ENCODE results near the gene TSPAN5. TPM values are rescaled to one million over a fixed set of nuclear protein-coding genes. Genes with fewer than 3 reads are reported as not detected.
"Not testable (repeated sequence)": the region's sequence is repeated elsewhere in the genome, so short reads cannot be mapped to it uniquely, and the experiment has no call there.

TSPAN5 gene
- total RNA-seq, 2 donors from 2014 or later = 22.1 to 24.9 TPM

- no peak for ATAC-seq
- Mint-ChIP-seq H3K4me1 (ENCODE audit: low read depth in 2 of 2) (peaks cover 13 to 14% of the 10 kb centered on the region in 2 donors), H3K27me3 (no peaks in the 10 kb centered on the region), H3K9me3 (peaks cover 2% of the 10 kb centered on the region), H3K27ac (peak overlapping the region in 1 of 2 donors; percentile 65), H3K4me3 (no peak overlapping the region), H3K36me3 (peaks cover 3% of the 10 kb centered on the region)
- DNase-seq (ENCODE audit: low spot score) = no peak
Observed at GRCh38 chr4:98496152-98496845, 162.1 kb downstream of the TSPAN5 start.

DNA sequence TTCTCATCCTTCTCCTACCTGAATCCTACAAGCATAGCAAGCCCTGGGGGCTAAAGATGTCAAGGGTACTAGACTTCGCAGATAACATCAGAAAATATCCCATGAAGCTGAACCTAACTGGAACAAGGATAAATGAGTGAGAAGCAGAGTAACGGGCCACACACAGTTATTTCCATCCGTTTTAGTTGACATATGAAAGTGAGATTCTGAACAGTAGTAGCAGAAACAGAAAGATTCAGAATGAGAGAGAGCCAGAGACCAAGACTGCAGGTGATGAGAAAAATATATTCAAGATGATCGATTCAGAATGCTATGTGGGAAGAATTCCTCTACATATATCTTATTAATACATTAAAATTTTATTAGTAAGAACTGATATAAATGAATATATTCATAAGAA, 165.1 kb downstream of the TSPAN5 start:
- ATAC-seq (peak in 1 of 2 donors; percentile 66), DNase-seq (ENCODE audit: low spot score) (no peak)
- Mint-ChIP-seq H3K4me1 (ENCODE audit: low read depth in 2 of 2) (peaks cover 11 to 13% of the 10 kb centered on the region in 2 donors), H3K27ac (no peak overlapping the region), H3K27me3 (no peaks in the 10 kb centered on the region), H3K36me3 (no peaks in the 10 kb centered on the region), H3K4me3 (no peak overlapping the region), H3K9me3 (no peaks in the 10 kb centered on the region)

GRCh38 chr4:98491899-98492559, 166.4 kb downstream of the TSPAN5 start:
- Mint-ChIP-seq H3K36me3 (no peaks in the 10 kb centered on the region), H3K9me3 (no peaks in the 10 kb centered on the region), H3K27ac (peak overlapping the region in 1 of 2 donors; percentile 57), H3K4me1 (ENCODE audit: low read depth in 2 of 2) (peaks cover 6 to 12% of the 10 kb centered on the region in 2 donors), H3K27me3 (no peaks in the 10 kb centered on the region), H3K4me3 (no peak overlapping the region)
- ATAC-seq = no peak
- DNase-seq (ENCODE audit: low spot score) = no peak

DNA sequence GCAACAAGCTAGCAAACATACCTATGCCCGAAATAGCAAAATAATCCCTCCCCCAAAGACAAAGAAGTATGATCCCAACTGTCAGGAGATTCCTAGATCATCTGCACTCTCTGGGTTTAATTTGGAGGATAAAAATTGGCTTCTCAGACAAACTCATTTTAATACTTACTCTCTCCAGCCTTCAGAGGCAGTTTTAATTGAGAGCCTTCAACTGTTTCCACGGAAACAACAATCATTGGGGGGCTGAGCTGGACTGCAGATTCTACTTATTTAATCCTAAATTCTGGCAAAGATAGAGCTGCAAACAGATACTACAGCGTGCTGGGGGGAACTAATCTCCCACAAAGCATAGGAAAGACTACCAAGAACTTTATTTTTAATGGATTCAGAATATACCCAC, 168.2 kb downstream of the TSPAN5 start:
- peaks cover 12 to 22% of the 10 kb centered on the region in 2 donors for H3K4me1 Mint-ChIP-seq (ENCODE audit: low read depth in 2 of 2)
- peaks cover 2% of the 10 kb centered on the region for H3K36me3 Mint-ChIP-seq
- no peak overlapping the region for H3K27ac Mint-ChIP-seq
- ATAC-seq = no peak
- H3K9me3 Mint-ChIP-seq = no peaks in the 10 kb centered on the region
- no peak for DNase-seq (ENCODE audit: low spot score)
- H3K27me3 Mint-ChIP-seq = no peaks in the 10 kb centered on the region
- H3K4me3 Mint-ChIP-seq = no peak overlapping the region

- Mint-ChIP-seq H3K4me1 (ENCODE audit: low read depth in 2 of 2) (peaks cover 34 to 36% of the 10 kb centered on the region in 2 donors), H3K27me3 (no peaks in the 10 kb centered on the region), H3K9me3 (no peaks in the 10 kb centered on the region), H3K36me3 (peaks cover 6% of the 10 kb centered on the region), H3K4me3 (peak overlapping the region; percentile 40), H3K27ac (peak overlapping the region; percentile 36 to 82)
- no peak for DNase-seq (ENCODE audit: low spot score)
- no peak for ATAC-seq
Observed at GRCh38 chr4:98485816-98486345, 172.5 kb downstream of the TSPAN5 start.

DNA sequence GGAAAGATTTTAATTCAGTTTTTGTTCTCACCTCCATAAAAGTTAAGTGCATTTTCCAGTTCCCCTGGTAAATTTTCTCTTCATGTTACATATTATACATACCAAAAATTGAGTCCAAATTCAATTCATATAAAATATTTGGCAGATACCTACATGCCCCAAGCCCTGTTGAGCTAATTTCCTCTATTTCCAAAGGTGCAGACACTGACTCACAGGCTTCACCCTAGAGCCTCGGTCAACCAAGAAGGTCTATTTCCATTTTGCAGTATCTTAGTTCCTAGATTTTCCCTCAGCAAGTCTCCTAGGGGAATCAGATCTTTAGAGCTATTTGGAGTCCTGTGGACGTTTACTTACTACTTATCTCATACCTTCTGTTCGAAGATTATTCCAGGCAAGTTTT, 174.4 kb downstream of the TSPAN5 start:
- no peak for ATAC-seq
- Mint-ChIP-seq H3K27me3 (no peaks in the 10 kb centered on the region), H3K9me3 (no peaks in the 10 kb centered on the region), H3K36me3 (peaks cover 10% of the 10 kb centered on the region), H3K4me1 (ENCODE audit: low read depth in 2 of 2) (peaks cover 41 to 51% of the 10 kb centered on the region in 2 donors), H3K27ac (peak overlapping the region; percentile 89 to 94), H3K4me3 (peak overlapping the region; percentile 75)
- no peak for DNase-seq (ENCODE audit: low spot score)

- peaks cover 10% of the 10 kb centered on the region for H3K36me3 Mint-ChIP-seq
- DNase-seq (ENCODE audit: low spot score) = no peak
- H3K27me3 Mint-ChIP-seq = no peaks in the 10 kb centered on the region
- peak overlapping the region; percentile 89 to 94 for H3K27ac Mint-ChIP-seq
- peaks cover 44 to 56% of the 10 kb centered on the region in 2 donors for H3K4me1 Mint-ChIP-seq (ENCODE audit: low read depth in 2 of 2)
- peak overlapping the region; percentile 75 for H3K4me3 Mint-ChIP-seq
- peak; percentile 87 to 89 for ATAC-seq
- H3K9me3 Mint-ChIP-seq = no peaks in the 10 kb centered on the region
Observed at GRCh38 chr4:98482847-98483806, 175.3 kb downstream of the TSPAN5 start.

- peak overlapping the region; percentile 89 to 94 for H3K27ac Mint-ChIP-seq
- H3K4me1 Mint-ChIP-seq (ENCODE audit: low read depth in 2 of 2) = peaks cover 46 to 56% of the 10 kb centered on the region in 2 donors
- no peaks in the 10 kb centered on the region for H3K9me3 Mint-ChIP-seq
- no peak for DNase-seq (ENCODE audit: low spot score)
- peak overlapping the region; percentile 75 for H3K4me3 Mint-ChIP-seq
- no peaks in the 10 kb centered on the region for H3K27me3 Mint-ChIP-seq
- H3K36me3 Mint-ChIP-seq = peaks cover 10% of the 10 kb centered on the region
- no peak for ATAC-seq
Observed at GRCh38 chr4:98482503-98482846, 175.9 kb downstream of the TSPAN5 start.

DNA sequence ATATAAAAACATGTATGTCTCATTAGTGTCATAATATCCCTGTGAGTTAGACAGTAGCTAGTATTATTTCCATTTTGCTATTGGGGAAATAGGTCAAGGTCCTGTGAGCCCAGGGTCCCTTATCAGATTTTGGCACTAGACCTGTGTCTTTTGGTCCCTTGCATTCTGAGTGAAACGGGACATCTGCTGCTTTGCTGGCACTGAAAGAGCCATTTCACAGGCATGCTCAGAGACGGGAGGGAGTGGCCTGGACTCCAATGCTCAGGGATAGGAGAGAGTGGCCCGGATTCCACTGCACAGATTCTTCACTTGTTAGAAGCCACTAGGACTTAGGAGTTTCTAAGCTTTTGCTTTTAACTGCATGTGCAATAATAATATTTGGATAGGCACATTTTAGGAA, 177.2 kb downstream of the TSPAN5 start:
- Mint-ChIP-seq H3K9me3 (no peaks in the 10 kb centered on the region), H3K27ac (peak overlapping the region; percentile 89 to 94), H3K36me3 (peaks cover 10% of the 10 kb centered on the region), H3K4me1 (ENCODE audit: low read depth in 2 of 2) (peaks cover 40 to 48% of the 10 kb centered on the region in 2 donors), H3K27me3 (no peaks in the 10 kb centered on the region), H3K4me3 (peak overlapping the region; percentile 5)
- DNase-seq (ENCODE audit: low spot score) = no peak
- no peak for ATAC-seq

DNA sequence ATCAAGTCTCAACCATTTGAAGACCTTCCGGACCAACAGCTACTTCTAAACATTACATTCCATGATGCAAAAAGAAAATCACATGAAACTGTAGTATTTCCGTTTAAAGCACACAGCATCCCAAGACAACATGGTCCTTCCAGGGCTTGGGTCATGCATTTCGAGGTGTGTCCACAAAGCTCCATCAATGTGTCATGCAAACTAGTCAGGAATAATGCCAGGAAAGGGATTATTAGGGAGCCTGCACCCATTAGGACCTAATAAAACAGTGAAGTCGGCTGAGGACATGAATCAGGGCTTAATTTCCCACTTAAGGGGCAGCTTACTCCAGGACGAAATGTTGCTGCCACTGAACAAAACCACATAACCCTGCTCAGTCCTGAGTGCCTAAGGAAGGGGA, 177.9 kb downstream of the TSPAN5 start:
- H3K27me3 Mint-ChIP-seq = no peaks in the 10 kb centered on the region
- no peaks in the 10 kb centered on the region for H3K9me3 Mint-ChIP-seq
- H3K27ac Mint-ChIP-seq = peak overlapping the region in 1 of 2 donors; percentile 76
- no peak for ATAC-seq
- peaks cover 10% of the 10 kb centered on the region for H3K36me3 Mint-ChIP-seq
- no peak overlapping the region for H3K4me3 Mint-ChIP-seq
- peaks cover 40 to 48% of the 10 kb centered on the region in 2 donors for H3K4me1 Mint-ChIP-seq (ENCODE audit: low read depth in 2 of 2)
- DNase-seq (ENCODE audit: low spot score) = no peak

GRCh38 chr4:98479590-98479989, 178.8 kb downstream of the TSPAN5 start:
- H3K9me3 Mint-ChIP-seq; ATAC-seq; DNase-seq (ENCODE audit: low spot score); H3K27me3 Mint-ChIP-seq: not testable (repeated sequence)
- H3K27ac Mint-ChIP-seq = peak overlapping the region; percentile 71 to 76
- peak overlapping the region; percentile 60 for H3K4me3 Mint-ChIP-seq
- H3K4me1 Mint-ChIP-seq (ENCODE audit: low read depth in 2 of 2) = peaks cover 40 to 46% of the 10 kb centered on the region in 2 donors
- H3K36me3 Mint-ChIP-seq = peaks cover 11% of the 10 kb centered on the region

DNA sequence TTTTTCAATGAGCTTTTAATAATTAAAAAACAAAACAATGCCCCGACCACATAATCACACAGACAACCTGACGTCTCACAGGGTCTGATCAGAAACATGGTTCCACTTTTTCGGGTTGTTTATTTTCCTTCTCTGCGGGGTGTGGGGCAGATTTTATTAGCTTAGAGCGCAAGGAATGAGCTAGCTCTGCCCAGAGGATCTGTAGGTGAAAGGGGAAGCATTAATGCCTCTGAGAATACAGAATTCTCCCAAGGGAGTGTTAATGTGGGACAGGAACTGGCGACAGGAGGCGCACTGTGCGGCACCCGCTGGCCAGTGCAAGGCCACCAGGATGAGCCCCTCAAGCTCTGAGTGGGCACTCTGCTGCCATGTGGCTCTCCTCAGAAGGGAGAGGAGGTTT, 181.5 kb downstream of the TSPAN5 start:
- ATAC-seq = peak in 1 of 2 donors; percentile 33
- Mint-ChIP-seq H3K36me3 (peaks cover 23% of the 10 kb centered on the region), H3K9me3 (no peaks in the 10 kb centered on the region), H3K27me3 (no peaks in the 10 kb centered on the region), H3K4me3 (no peak overlapping the region), H3K27ac (peak overlapping the region in 1 of 2 donors; percentile 58), H3K4me1 (ENCODE audit: low read depth in 2 of 2) (peaks cover 30 to 38% of the 10 kb centered on the region in 2 donors)
- DNase-seq (ENCODE audit: low spot score) = no peak

- DNase-seq (ENCODE audit: low spot score) = no peak
- H3K4me3 Mint-ChIP-seq = no peak overlapping the region
Observed at GRCh38 chr4:98474408-98474844, 184.0 kb downstream of the TSPAN5 start.

More at GRCh38 chr4:98474408-98474844, 184.0 kb downstream of the TSPAN5 start:
- Mint-ChIP-seq H3K9me3 (no peaks in the 10 kb centered on the region), H3K36me3 (peaks cover 33% of the 10 kb centered on the region), H3K27ac (peak overlapping the region; percentile 18 to 68), H3K27me3 (no peaks in the 10 kb centered on the region), H3K4me1 (ENCODE audit: low read depth in 2 of 2) (peaks cover 38 to 49% of the 10 kb centered on the region in 2 donors)
- ATAC-seq = no peak
